WI38 (cell line): Measurements from ENCODE around the gene LRRC37B.
"Not testable (repeated sequence)": the region's sequence is repeated elsewhere in the genome, so short reads cannot be mapped to it uniquely, and the experiment has no call there.

Experiments used
- H3K4me3 ChIP-seq: 2 replicates; pipeline ENCODE4 v1.5.1; 2011; ENCODE audit warnings: low read depth, mild to moderate bottlenecking, control low read depth, low read length
- CTCF ChIP-seq: IDR thresholded peaks from 2 replicates; pipeline ENCODE4 v1.5.1; 2012; ENCODE audit warnings: low read depth, mild to moderate bottlenecking, control low read depth, low read length

The LRRC37B gene

DNA sequence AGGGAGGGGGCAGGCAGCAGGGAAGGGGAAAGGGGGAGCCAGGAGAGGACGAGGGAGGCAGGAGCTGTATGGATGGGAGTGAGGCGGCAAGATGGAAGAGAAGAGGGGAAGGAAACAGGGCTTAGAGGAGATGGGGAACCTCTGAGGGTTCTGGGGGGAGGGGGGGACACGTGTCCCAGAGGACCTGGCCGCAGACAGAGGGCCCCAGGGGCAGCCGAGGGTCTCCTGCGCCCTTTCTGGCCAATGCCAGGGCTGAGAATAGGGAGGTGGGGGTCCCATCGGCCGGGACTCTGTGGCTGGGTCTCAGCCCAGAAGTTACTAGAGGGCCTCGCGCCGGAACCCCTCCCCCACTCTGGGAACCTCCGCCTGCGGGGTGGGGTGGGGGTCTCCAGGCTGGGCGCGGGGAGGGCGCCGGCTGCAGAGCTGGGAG lies 76.4 kb downstream of the LRRC37B start:
- peak overlapping the region; percentile 30; the same call in 1 of the 2 replicates for H3K4me3 ChIP-seq

GRCh38 chr17:32084003-32084941 lies 77.1 kb downstream of the LRRC37B start:
- peak overlapping the region; percentile 30; the same call in 1 of the 2 replicates for H3K4me3 ChIP-seq

DNA sequence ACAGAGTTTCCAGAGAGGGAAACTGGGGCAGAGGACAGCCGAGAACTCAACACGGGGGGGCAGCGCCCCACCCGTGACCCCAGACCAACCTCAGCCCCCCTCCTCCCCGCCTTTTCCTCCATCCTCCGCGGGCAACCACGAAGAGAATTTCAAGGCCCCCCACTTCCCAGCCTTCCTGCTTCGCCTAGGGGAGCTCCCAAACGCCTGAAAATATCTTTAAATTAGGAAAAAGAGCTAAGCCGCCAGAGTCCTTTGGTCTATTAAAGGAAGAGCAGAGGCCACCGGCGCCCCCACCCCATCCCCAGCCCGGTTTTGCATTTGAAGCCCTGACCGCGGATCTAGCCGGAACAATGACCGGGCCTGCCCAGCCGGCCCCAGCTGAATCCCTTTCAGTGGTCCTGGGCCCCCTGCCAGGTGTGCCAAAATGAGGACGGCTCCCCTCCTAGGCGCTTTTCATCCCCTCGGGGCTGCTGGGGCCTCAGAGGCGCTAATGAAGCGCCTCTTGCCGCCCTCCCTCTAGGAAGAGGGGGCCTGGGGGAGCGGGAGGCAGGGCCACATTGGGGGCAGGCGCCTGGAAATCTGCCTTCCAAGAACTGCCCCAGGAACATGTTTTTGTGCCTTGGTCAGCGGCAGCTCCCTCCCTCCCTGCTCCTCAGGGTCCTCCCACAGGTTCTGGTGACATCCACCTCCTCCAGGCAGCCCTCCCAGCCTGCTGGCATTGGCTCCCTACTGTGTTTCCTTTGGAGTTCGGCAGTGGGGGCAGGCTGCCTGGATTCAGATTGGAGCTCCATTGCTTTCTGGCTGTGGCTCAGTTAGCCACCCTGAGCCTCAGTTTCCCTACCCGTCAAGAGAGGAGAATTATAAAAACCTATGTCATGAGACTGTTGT lies 78.0 kb downstream of the LRRC37B start:
- not testable (repeated sequence) for H3K4me3 ChIP-seq

GRCh38 chr17:32086833-32087232 lies 79.7 kb downstream of the LRRC37B start:
- not testable (repeated sequence) for H3K4me3 ChIP-seq

DNA sequence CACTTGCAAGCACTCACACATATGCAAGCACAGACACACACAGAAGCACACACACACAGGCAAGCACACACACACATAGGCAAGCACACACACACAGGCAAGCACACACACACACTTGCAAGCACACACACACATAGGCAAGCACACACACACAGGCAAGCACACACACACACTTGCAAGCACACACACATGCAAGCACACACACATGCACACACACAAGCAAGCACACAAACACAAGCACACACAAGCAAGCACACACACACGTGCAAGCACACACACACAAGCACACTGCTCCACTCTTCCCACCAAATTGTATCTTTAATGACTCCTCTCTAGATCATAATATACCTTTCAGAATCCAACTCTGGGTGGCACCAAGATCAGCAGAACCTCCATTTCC lies 84.9 kb downstream of the LRRC37B start:
- not testable (repeated sequence) for H3K4me3 ChIP-seq

DNA sequence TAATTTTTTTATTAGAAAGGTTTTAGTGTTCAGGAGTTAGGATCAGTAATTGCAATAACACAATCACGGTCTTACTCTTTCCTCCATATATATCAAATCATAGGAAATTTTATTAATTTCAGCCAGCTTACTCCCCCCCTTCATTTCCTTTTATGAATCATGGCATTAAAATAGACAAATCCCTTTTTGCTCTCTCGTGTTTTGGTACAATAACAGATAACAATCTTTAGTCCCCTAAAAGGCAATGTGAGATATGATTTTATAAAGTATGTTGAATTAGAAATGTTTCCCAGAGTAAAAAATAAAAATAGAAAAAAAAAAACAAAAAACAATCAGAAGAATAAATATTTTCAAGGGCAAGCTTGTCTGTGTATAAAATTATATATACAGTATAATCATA lies 92.5 kb downstream of the LRRC37B start:
- no peak for TF ChIP-seq CTCF
- no peak overlapping the region for H3K4me3 ChIP-seq

GRCh38 chr17:32100323-32100722 lies 93.1 kb downstream of the LRRC37B start:
- H3K4me3 ChIP-seq, result not testable (repeated sequence)

GRCh38 chr17:32100971-32101631 lies 93.9 kb downstream of the LRRC37B start:
- H3K4me3 ChIP-seq, result no peak overlapping the region
- no peak for TF ChIP-seq CTCF

- no peak for TF ChIP-seq CTCF
- no peak overlapping the region for H3K4me3 ChIP-seq
Measured at GRCh38 chr17:32102172-32102571, 95.0 kb downstream of the LRRC37B start.

GRCh38 chr17:32102646-32103186 lies 95.5 kb downstream of the LRRC37B start:
- TF ChIP-seq CTCF, result no peak
- no peak overlapping the region for H3K4me3 ChIP-seq
